GM19468 (cell line): ENCODE results near the gene RASA3.
"Not testable (repeated sequence)": the region's sequence is repeated elsewhere in the genome, so short reads cannot be mapped to it uniquely, and the experiment has no call there.

Source experiments
- ATAC-seq: cut with Tn5 transposase; IDR thresholded peaks from one replicate; pipeline ENCODE4 v1.9.1; 2021; ENCODE audit warnings: mild to moderate bottlenecking, moderate library complexity, moderate number of reproducible peaks; ENCODE audit not compliant: unreplicated experiment; ENCODE audit errors: extremely low read depth

The RASA3 gene, protein sequence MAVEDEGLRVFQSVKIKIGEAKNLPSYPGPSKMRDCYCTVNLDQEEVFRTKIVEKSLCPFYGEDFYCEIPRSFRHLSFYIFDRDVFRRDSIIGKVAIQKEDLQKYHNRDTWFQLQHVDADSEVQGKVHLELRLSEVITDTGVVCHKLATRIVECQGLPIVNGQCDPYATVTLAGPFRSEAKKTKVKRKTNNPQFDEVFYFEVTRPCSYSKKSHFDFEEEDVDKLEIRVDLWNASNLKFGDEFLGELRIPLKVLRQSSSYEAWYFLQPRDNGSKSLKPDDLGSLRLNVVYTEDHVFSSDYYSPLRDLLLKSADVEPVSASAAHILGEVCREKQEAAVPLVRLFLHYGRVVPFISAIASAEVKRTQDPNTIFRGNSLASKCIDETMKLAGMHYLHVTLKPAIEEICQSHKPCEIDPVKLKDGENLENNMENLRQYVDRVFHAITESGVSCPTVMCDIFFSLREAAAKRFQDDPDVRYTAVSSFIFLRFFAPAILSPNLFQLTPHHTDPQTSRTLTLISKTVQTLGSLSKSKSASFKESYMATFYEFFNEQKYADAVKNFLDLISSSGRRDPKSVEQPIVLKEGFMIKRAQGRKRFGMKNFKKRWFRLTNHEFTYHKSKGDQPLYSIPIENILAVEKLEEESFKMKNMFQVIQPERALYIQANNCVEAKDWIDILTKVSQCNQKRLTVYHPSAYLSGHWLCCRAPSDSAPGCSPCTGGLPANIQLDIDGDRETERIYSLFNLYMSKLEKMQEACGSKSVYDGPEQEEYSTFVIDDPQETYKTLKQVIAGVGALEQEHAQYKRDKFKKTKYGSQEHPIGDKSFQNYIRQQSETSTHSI

DNA sequence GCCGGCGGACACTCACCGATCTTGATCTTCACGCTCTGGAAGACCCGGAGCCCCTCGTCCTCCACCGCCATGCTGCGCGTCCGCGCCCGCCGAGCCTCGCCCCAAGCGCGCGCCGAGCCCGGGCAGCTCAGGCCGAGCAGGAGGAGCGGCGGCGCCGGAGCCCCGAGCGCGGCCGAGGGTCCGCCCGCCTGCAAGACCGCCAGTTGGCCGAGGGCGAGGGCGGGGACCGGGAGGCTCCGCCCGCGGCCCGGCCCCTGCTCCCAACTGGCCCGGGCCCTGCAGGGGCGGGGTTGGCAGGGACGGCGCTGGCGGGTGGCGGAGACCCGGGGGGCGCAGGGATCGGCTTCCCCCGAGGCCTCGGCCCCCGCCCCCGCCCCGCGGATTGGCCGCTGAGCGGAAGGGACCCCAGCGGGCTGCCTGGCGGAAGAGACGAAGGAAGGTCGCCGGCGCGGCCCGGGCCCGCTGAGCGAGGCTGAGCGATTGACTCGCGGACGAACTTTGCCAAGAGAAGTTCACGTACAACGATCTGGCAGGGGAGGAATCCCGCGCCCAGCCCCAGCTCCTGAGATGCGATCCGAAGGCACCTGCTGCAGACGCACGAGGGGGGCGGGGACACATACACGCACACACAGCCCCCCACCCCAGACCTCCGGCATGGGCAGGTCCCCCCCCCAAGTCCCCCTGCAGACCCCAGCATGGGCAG, at the start of gene RASA3:
Gene RASA3, minus strand, starts transcription at position 205 of the 703 bp plus-strand sequence. Its CDS starts 134 bp downstream, at position 71.
- peak; percentile 44 for ATAC-seq

DNA sequence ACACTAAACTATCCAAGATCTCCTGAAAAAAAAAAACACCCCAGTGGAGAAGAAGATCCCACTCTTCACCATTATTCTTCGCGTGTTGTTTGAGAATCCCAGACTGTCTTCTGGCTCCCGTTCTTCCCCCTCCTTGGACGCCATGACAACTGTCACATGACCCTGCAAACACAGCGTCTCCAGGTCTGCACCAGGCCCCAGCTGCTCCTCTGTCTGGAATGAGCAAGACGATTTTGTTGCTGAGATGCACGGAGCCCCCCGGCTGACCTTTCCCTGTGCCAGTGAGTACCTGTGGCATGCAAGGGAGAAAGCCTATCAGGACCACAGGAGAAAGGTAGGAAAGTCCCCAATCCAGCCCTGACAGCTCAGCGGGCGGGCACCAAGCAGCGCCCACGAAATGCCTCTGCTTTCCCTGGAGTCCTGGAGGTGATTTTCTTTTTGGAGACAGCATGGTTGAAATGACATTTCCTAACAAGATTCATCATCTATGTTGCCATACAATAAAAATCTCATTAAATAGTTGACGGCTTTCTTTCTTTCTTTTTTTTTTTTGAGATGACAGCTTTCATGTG, 46.8 kb upstream of the RASA3 start, which contains the start of gene CFAP97D2:
Gene CFAP97D2, plus strand, starts transcription at position 171 of the 572 bp plus-strand sequence. Its CDS starts 74 bp downstream, at position 245.
- no peak for ATAC-seq

DNA sequence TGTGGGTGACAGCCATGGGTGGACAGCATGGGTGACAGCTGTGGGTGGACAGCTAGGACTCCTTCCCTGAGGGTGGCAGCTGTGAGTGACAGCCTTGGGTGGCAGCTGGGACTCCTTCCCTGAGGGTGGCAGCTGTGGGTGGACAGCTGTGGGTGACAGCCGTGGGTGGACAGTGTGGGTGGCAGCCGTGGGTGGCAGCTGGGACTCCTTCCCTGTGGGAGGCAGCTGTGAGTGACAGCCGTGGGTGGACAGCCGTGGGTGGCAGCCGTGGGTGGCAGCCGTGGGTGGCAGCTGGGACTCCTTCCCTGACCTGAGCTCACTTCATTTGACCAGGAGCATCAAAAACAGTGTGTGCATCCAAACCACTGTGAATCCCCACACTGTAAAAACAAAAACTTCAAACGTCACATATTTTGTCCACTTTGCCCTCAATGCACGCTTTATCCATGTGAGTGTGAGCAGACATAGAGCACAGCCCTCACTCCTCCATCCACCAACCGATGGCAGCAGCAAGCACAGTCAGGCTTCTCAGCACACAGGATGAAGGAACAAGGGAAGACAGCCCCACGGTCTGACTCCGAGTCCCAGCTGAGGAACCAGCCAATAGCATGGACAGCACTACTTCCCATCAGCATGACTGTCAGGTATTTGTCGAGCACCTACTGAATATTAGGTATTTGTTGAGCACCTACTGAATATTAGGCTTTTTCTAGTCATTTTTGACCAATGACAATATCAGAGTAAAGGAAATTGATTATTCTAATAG, 45.0 kb upstream of the RASA3 start:
- no peak for ATAC-seq

DNA sequence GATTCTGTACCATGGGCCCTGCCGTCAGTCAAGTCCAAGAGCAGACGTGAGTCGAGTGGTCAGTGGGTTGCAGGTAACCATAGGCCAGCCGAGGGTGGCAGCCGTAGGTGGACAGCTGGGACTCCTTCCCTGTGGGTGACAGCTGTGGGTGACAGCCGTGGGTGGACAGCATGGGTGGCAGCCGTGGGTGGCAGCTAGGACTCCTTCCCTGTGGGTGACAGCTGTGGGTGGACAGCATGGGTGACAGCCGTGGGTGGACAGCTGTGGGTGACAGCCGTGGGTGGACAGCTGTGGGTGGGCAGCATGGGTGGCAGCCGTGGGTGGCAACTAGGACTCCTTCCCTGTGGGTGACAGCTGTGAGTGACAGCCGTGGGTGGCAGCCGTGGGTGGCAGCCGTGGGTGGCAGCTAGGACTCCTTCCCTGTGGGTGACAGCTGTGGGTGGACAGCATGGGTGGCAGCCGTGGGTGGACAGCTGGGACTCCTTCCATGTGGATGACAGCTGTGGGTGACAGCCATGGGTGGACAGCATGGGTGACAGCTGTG, 44.0 kb upstream of the RASA3 start:
- ATAC-seq = not testable (repeated sequence)

DNA sequence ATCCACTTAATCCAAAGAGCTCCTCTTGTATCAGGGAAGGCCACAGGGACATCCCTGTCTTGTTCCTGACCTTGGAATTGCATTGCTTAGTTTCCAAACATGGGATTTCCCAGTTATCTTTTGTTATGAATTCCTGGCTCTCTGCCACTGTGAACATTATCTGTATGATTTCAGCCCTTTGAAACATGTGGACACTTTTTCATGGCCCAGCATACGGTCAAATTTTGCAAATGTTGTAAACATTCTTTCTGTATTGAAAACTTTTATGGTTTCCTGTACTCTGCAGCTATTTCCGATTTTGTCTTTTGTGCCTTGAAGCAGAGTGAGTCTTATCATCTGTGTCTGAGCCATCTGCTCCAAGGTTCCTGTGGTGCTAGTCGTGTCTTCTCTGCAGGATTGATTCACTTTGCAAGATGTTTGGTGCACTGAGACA, 42.1 kb upstream of the RASA3 start:
- no peak for ATAC-seq

DNA sequence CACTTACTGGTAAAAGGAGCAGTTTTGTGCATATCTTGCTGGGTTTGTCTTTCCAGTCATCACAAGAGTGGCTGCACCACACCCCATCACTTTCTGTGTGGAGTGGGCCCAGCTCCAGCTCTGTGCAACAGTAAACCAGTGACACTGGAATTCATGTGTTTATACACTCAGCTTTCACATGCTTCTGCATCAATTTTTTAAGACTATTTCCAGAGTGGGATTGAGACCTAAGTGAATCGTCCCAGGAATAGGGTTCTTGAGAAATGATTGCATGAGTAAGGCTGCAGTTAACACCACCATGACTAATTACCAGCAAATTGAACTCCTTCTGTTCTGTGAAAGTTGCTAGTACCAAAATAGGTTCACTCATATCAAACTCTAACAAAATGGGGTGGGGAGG, 41.3 kb upstream of the RASA3 start:
- ATAC-seq = no peak

DNA sequence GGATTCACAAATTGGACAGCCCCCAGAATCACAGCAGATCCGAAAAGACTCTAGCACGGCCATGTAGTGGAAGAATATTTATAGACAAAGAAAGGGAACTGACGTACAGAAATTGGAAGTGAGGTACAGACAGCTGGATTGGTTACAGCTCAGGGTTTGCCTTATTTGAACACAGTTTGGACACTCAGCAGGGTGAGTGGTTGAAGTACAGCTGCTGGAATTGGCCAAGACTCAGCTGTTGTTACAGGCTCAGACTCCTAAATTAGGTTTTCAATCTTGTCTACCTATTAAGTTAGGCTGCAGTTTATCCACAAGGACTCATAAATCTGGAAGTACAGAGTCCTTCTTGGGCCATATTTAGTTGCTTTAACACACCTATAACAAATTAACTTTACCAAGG, 40.8 kb upstream of the RASA3 start:
- ATAC-seq = no peak

DNA sequence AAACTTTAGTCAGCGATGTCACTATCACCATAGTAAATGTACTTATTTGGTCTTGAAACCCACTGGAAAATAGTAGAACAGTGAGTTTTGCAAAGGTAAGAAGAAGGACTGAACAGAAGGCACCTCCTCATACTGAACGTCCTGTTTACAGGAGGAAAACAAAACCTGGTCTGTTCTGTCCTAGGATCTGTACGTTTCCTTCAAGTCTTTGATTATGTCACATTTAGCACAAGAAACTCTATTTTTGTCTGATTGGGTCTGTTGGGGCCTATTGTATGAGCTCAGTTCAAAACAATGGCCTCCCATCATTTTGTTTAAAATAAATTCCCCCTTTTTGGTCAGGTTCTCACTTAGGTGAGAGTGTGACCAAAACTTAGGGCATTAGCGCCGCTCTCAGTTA, 35.5 kb upstream of the RASA3 start:
- ATAC-seq = no peak

DNA sequence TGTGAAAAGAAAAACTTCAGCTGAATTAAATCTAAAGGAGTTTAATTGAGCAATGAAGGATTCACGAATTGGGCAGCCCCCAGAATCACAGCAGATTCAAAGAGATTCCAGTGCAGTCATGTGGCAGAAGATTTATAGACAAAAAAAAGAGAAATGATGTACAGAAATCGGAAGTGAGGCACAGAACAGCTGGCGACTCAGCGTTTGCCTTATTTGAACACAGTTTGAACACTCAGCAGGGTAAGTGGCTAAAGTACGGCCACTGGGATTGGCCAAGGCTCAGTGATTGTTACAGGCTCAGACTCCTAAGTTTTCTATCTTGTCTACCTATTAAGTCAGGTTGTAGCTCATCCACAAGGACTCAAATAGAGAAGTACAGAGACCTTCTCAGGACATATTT, 35.0 kb upstream of the RASA3 start:
- ATAC-seq = no peak

DNA sequence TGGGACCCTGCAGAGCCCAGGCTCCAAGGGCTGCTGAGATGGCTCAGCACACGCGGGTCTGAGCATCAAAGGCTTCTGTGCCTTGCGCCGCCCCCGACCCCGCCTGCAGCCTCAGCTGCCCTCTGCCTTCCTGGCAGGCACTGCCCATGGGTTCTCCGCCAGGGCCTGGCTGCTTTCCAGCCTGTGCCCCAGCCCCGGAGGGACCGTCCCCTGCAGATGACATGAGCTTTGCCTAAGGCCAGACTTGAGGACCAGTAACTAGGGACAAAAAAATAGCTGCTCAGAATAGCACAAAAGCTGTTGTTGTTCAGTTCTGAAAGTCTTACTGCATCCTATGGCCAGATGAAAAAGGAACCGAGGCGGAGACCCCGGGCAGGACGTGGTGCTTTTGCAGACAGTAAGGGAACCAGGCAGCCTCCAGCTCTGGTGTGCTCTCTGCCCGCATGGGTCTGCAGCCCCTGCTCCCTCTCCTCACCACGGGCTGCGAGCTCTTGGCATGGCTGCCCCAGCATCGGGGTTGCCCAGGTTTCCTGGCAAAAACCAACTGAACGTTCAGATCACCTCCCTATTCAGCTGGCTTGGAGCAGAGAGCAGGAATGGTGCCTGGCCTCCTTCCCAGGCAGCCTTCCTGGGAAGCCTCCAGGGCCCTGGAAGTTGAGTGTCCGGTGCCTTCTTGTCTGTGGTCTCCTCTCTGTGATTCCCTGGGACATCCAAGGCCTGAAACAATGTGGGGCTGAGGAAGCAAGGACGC, 34.1 kb upstream of the RASA3 start:
- no peak for ATAC-seq

DNA sequence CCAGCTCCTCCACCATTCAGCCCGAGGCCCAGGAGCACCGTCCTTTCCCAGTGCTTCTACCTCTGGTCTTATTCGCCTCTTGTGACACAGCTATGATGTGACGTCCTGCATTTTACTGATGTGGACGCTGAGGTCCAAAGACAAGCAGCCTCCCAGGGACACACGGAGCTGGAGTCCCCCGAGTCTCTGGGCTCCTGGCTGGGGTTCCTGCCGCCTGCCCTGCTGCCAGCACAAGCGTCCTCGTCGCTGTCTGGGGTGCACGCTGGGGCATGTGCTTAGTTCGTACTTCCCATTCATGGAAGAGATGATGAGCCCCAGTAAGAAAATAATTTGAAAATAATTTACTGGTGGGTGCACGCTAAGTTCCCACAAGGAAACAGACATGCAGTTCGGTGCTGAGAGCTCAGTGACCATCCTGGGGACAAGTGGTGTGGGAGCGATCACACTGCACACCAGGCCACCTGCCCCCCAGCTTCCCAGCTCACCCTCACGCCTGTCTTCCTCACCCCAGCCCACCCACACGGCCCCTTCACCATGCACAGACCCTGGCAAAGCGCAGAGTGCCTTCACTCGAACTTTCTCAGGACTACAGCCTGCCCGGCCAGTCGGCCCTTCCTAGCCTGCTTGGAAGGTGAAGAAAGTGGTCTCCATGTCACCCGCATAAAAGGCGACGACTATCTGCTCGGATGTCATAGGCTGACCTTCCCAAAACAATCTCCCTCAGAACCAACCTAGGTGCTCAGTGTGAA, 32.4 kb upstream of the RASA3 start:
- no peak for ATAC-seq

DNA sequence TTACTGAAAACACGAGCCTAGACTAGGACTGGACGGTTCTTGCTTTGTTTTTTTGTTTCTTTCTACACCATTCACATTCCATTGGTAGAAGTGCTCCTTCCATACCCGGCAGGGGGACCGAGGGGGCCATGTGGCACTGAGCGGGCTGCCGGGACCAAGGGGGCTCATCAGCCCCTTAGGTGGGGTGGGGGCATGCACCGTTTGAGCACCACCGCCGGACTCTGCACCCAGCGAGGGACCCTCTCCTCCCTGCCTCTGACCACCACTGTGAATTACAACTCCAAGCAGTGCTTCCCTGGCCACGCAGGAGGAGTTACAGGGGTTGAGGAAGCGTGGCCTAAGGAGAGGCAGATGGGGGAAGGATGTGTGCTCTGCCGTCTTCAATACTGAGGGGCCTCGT, 31.6 kb upstream of the RASA3 start:
- ATAC-seq = no peak

DNA sequence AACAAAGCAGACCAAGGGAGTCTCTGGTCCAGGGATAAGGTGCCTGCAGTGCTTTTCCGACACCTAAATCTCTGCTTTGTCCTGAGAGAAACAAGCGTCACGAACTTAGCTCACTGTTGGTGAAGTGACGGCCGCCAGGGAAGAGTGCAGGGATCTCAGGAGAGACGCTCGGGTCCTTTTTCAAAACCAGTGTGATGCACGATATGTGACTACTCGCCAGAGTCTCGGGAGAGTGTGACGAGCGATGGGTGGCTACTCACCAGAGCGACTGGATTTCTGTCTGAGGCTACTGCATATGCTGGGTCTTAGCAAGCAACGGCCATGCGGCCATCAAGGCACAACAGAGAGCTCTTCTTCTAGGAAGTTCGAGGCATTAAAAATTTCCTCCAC, 30.1 kb upstream of the RASA3 start:
- no peak for ATAC-seq

DNA sequence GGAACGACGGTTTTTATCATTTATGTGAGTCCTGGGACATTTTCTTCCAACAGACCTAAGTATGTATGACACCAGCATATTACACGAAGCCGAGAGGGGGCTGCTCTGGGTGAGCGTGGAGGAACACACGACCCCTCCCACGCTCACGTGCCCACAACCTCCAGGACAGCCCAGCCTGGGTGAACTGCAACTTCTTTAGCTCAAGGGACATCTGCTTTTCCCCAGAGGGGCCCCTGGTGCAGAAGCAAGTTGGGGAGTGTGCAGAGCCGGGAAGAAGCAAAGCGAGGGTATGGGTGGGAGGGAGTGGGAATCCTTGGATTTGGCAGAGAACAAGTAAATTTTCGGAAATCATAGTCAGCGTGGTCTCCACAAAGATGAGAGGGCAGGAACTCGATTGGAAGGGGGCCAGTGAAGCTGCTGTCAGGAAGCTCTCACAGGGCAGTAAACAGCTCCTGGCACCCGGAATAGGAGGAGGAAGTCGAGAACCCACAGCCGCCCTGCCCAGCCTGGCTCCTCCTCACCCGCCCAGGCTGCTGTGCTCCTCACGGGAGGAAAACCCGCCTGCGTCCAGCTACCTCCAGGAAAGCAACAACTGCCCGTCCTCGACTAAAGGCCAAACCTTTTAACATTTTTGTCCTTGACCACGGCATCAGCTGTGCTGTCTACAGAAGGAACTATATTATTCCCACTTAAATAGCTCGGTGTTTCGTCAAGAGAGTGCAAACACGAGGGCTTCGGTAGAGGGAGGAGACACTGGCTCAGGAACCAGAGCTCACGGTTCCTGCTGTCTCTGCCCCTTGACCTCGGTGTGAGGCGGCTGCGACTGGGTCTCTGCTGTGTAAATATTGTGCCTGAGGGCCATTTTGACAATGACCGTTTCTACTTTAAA, 29.5 kb upstream of the RASA3 start:
- ATAC-seq = no peak

DNA sequence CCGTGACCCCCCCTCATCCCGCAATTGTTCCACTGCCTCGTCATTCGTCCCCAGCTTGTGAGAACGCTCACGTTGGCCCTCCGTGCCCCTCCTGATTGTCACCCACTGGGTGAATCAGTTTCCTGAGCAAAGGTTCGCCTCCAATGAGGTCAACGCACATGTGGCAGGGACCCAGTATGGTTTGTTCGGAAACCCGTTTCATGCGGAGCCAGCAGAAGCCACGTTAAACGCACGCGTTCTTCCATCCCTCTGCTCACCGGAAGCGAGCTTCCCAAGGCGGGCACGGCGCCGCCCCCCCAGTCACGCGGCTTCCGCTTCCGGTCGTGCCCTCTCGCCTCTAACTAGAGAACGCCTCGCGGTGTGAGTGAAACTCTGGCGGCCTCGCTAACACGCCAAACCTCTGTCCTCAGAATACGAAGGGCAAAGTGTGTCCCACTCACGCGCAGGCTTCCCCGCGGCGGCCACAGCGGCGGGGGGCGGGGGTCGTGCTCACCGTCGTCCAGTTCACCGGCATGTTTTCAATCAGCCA, 28.7 kb upstream of the RASA3 start:
- ATAC-seq = no peak

DNA sequence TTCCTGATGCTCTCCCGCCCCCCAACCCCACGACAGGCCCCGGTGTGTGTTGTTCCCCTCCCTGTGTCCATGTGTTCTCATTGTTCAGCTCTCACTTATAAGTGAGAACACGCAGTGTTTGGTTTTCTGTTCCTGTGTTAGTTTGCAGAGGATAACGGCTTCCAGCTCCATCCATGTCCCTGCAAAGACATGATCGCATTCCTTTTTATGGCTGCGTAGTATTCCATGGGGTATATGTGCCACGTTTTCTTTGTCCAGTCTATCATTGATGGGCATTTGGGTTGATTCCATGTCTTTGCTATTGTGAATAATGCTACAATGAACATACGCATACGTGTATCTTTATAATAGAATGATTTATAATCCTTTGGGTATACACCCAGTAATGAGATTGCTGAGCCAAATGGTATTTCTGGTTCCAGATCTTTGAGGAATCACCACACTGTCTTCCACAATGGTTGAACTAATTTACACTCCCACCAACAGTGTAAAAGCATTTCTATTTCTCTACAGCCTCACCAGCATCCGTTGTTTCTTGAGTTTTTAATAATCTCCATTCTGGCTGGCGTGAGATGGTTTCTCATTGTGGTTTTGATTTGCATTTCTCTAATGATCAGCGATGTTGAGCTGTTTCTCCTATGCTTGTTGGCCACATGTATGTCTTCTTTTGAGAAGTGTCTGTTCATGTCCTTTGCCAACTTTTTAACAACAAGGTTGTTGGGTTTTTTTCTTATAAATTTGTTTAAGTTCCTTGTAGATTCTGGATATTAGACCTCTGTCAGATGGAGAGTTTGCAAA, 26.6 kb upstream of the RASA3 start:
- ATAC-seq = not testable (repeated sequence)
